SK-N-SH treated with all-trans-retinoic acid at 6 μM for 48 hours (cell line): ENCODE results near the gene CDC42SE2.

ENCODE experiments used
- ATAC-seq: fragments of 200-7000 bp; cut with Tn5 transposase; 3 replicates; pipeline ENCODE4 v1.9.1; 2020; ENCODE audit warnings: mild to moderate bottlenecking, moderate library complexity
- ARNTL ChIP-seq: fragments of 450-650 bp; formaldehyde crosslinking; IDR thresholded peaks from 2 replicates; pipeline ENCODE4 v1.5.0; 2020; ENCODE audit warnings: low read depth, mild to moderate bottlenecking, moderate library complexity, borderline replicate concordance
- BACH2 ChIP-seq: fragments of 250-450 bp; sonication (Bioruptor Pico); IDR thresholded peaks from 2 replicates; pipeline ENCODE4 v1.9.0; 2021; ENCODE audit warnings: mild to moderate bottlenecking, borderline replicate concordance
- CREB5 ChIP-seq: fragments of 250-450 bp; sonication (Bioruptor Pico); IDR thresholded peaks from 2 replicates; pipeline ENCODE4 v1.5.1; 2020; ENCODE audit warnings: low read depth, mild to moderate bottlenecking, moderate library complexity
- CSDC2 ChIP-seq: fragments of 250-450 bp; sonication (Bioruptor Pico); IDR thresholded peaks from 2 replicates; pipeline ENCODE4 v1.5.0; 2020; ENCODE audit warnings: mild to moderate bottlenecking, moderate library complexity
- CSRNP3 ChIP-seq: fragments of 250-450 bp; sonication (Bioruptor Pico); IDR thresholded peaks from 2 replicates; pipeline ENCODE4 v1.5.1; 2021; ENCODE audit warnings: mild to moderate bottlenecking, moderate library complexity
- ESRRG ChIP-seq: fragments of 250-450 bp; sonication (Bioruptor Pico); IDR thresholded peaks from 2 replicates; pipeline ENCODE4 v1.6.1; 2021; ENCODE audit warnings: mild to moderate bottlenecking
- GLIS3 ChIP-seq: fragments of 250-450 bp; sonication (Bioruptor Pico); IDR thresholded peaks from 2 replicates; pipeline ENCODE4 v1.5.0; 2020; ENCODE audit warnings: mild to moderate bottlenecking, moderate library complexity
- OSR1 ChIP-seq: fragments of 250-450 bp; sonication (Bioruptor Pico); IDR thresholded peaks from 2 replicates; pipeline ENCODE4 v1.8.0; 2022; ENCODE audit warnings: moderate library complexity, mild to moderate bottlenecking, inconsistent platforms
- PATZ1 ChIP-seq: fragments of 250-450 bp; sonication (Bioruptor Pico); IDR thresholded peaks from 2 replicates; pipeline ENCODE4 v1.8.0; 2020; ENCODE audit warnings: mild to moderate bottlenecking, moderate library complexity, borderline replicate concordance
- POU6F1 ChIP-seq: fragments of 250-450 bp; sonication (Bioruptor Pico); IDR thresholded peaks from 2 replicates; pipeline ENCODE4 v1.8.0; 2021; ENCODE audit warnings: low read depth, mild to moderate bottlenecking, moderate library complexity, borderline replicate concordance
- PPARA ChIP-seq: fragments of 250-450 bp; sonication (Bioruptor Pico); IDR thresholded peaks from 2 replicates; pipeline ENCODE4 v1.5.0; 2020; ENCODE audit warnings: mild to moderate bottlenecking, borderline replicate concordance
- RARB ChIP-seq: fragments of 250-450 bp; sonication (Bioruptor Pico); IDR thresholded peaks from 2 replicates; pipeline ENCODE4 v1.8.0; 2021; ENCODE audit warnings: mild to moderate bottlenecking, moderate library complexity
- SNAI2 ChIP-seq: fragments of 250-450 bp; sonication (Bioruptor Pico); IDR thresholded peaks from 2 replicates; pipeline ENCODE4 v1.5.0; 2020; ENCODE audit warnings: mild to moderate bottlenecking, moderate library complexity
- TCF4 ChIP-seq: fragments of 250-450 bp; sonication (Bioruptor Pico); IDR thresholded peaks from 2 replicates; pipeline ENCODE4 v1.8.0; 2021; ENCODE audit warnings: mild to moderate bottlenecking, moderate library complexity, borderline replicate concordance
- TSHZ2 ChIP-seq: fragments of 250-450 bp; sonication (Bioruptor Pico); IDR thresholded peaks from 2 replicates; pipeline ENCODE4 v1.5.0; 2020; ENCODE audit warnings: mild to moderate bottlenecking, moderate library complexity
- ZC3H10 ChIP-seq: fragments of 250-450 bp; sonication (Bioruptor Pico); IDR thresholded peaks from 2 replicates; pipeline ENCODE4 v1.5.1; 2021; ENCODE audit warnings: mild to moderate bottlenecking, moderate library complexity
- ZFP3 ChIP-seq: fragments of 250-450 bp; sonication (Bioruptor Pico); IDR thresholded peaks from 2 replicates; pipeline ENCODE4 v1.5.0; 2020; ENCODE audit warnings: mild to moderate bottlenecking, moderate library complexity
- ZFP30 ChIP-seq: fragments of 450-650 bp; formaldehyde crosslinking; IDR thresholded peaks from 2 replicates; pipeline ENCODE4 v1.5.0; 2022; ENCODE audit warnings: mild to moderate bottlenecking, moderate library complexity
- ZNF70 ChIP-seq: fragments of 450-650 bp; formaldehyde crosslinking; IDR thresholded peaks from 2 replicates; pipeline ENCODE4 v1.5.0; 2020; ENCODE audit warnings: mild to moderate bottlenecking, moderate library complexity
- ZNF8 ChIP-seq: fragments of 450-650 bp; formaldehyde crosslinking; IDR thresholded peaks from 2 replicates; pipeline ENCODE4 v1.5.0; 2020; ENCODE audit warnings: mild to moderate bottlenecking, moderate library complexity

CDC42SE2 gene

GRCh38 chr5:131242728-131243255 is 21.1 kb upstream of the CDC42SE2 start:
- peak; percentile 84 for ATAC-seq
- no peak for TF ChIP-seq GLIS3 (CRISPR knock-in tag)
- no peak for TF ChIP-seq ZC3H10
- TF ChIP-seq ZNF8 (CRISPR knock-in tag), result no peak
- TF ChIP-seq ZNF70 (CRISPR knock-in tag), result no peak
- no peak for TF ChIP-seq SNAI2 (CRISPR knock-in tag)
- TF ChIP-seq ZFP3 (CRISPR knock-in tag), result no peak
- TF ChIP-seq CSRNP3 (CRISPR knock-in tag), result no peak
- TF ChIP-seq, all 23 proteins: peak for 0

GRCh38 chr5:131245312-131245711 is 18.5 kb upstream of the CDC42SE2 start:
- no peak for ATAC-seq
- TF ChIP-seq OSR1, result no peak
- TF ChIP-seq ZFP30 (CRISPR knock-in tag), result no peak
- TF ChIP-seq POU6F1, result no peak
- no peak for TF ChIP-seq CREB5 (CRISPR knock-in tag)
- TF ChIP-seq PATZ1 (CRISPR knock-in tag), result no peak
- no peak for TF ChIP-seq PPARA (CRISPR knock-in tag)
- no peak for TF ChIP-seq ZNF8 (CRISPR knock-in tag)
- TF ChIP-seq CSRNP3 (CRISPR knock-in tag), result no peak
- TF ChIP-seq BACH2 (CRISPR knock-in tag), result no peak
- TF ChIP-seq TCF4 (CRISPR knock-in tag), result no peak
- no peak for TF ChIP-seq ARNTL (CRISPR knock-in tag)
- no peak for TF ChIP-seq RARB (CRISPR knock-in tag)
- no peak for TF ChIP-seq ZFP3 (CRISPR knock-in tag)
- no peak for TF ChIP-seq ESRRG (CRISPR knock-in tag)

- ATAC-seq, result no peak
- no peak for TF ChIP-seq ARNTL (CRISPR knock-in tag)
- no peak for TF ChIP-seq PATZ1 (CRISPR knock-in tag)
- TF ChIP-seq ESRRG (CRISPR knock-in tag), result no peak
- no peak for TF ChIP-seq POU6F1
- no peak for TF ChIP-seq GLIS3 (CRISPR knock-in tag)
- no peak for TF ChIP-seq PPARA (CRISPR knock-in tag)
- no peak for TF ChIP-seq CSRNP3 (CRISPR knock-in tag)
- TF ChIP-seq ZFP30 (CRISPR knock-in tag), result no peak
- no peak for TF ChIP-seq TSHZ2
- TF ChIP-seq RARB (CRISPR knock-in tag), result no peak
- TF ChIP-seq ZNF8 (CRISPR knock-in tag), result no peak
- no peak for TF ChIP-seq OSR1
- TF ChIP-seq CSDC2 (CRISPR knock-in tag), result no peak
- TF ChIP-seq BACH2 (CRISPR knock-in tag), result no peak
- no peak for TF ChIP-seq ZFP3 (CRISPR knock-in tag)
These were observed 17.9 kb upstream of the CDC42SE2 start for GRCh38 chr5:131245948-131246347.
